CD14-positive monocyte (primary cell): ENCODE results near the gene LENG9. TPM values are rescaled to one million over a fixed set of nuclear protein-coding genes. Genes with fewer than 3 reads are reported as not detected.
A peak's percentile ranks its signal among the peaks of the same experiment; 100 is the strongest.

Source experiments
- DNase-seq, 3 donors: peaks; one replicate each; pipeline ENCODE4 v3.0.0-alpha.2; 2011 to 2022
- H2AFZ ChIP-seq: 2 replicates; pipeline ENCODE4 v1.6.0; 2012; ENCODE audit warnings: mild to moderate bottlenecking, low read depth, low read length, inconsistent platforms; ENCODE audit not compliant: insufficient read depth, poor library complexity, severe bottlenecking
- H3K27ac ChIP-seq, 2 donors: 1 replicate in 1 of 2; 2 replicates in 1 of 2; pipeline ENCODE4 v1.5.1; 2012 to 2013; ENCODE audit warnings: low read length in 2 of 2, control low read depth in 1 of 2, inconsistent platforms in 1 of 2, low read depth in 1 of 2, mild to moderate bottlenecking in 1 of 2
- H3K27me3 ChIP-seq, 2 donors: one replicate each; pipeline versions ENCODE4 v1.6.0 to v1.6.1; 2011 to 2013; ENCODE audit warnings: low read length in 2 of 2; ENCODE audit not compliant: control insufficient read depth in 2 of 2, insufficient read depth in 2 of 2
- H3K36me3 ChIP-seq, 2 donors: replicated peaks in 1 of 2; 1 replicate in 1 of 2; 2 replicates in 1 of 2; pipeline versions ENCODE4 v1.5.1 to v1.6.1; 2012 to 2013; ENCODE audit warnings: low read length in 2 of 2, control low read depth in 1 of 2, inconsistent platforms in 1 of 2, mild to moderate bottlenecking in 1 of 2; ENCODE audit not compliant: insufficient read depth in 2 of 2, control insufficient read depth in 1 of 2
- H3K4me1 ChIP-seq, 2 donors: 1 replicate in 1 of 2; 2 replicates in 1 of 2; pipeline versions ENCODE4 v1.5.1 to v1.6.1; 2012 to 2013; ENCODE audit warnings: low read length in 2 of 2, control low read depth in 1 of 2, inconsistent platforms in 1 of 2, mild to moderate bottlenecking in 1 of 2, moderate library complexity in 1 of 2; ENCODE audit not compliant: insufficient read depth in 2 of 2, control insufficient read depth in 1 of 2
- H3K4me2 ChIP-seq: replicated peaks from 2 replicates; pipeline ENCODE3; 2012; ENCODE audit warnings: low read length, moderate library complexity, mild to moderate bottlenecking; ENCODE audit not compliant: poor library complexity, severe bottlenecking; ENCODE audit errors: extremely low read depth
- H3K4me3 ChIP-seq, 3 experiments: fragments of 200-600 bp in 1 of 3; sonication (generic) in 1 of 3; replicated peaks in 1 of 3; 1 replicate in 2 of 3; 2 replicates in 1 of 3; pipeline ENCODE4 v1.5.1; 2011 to 2013; ENCODE audit warnings: low read length in 3 of 3, mild to moderate bottlenecking in 3 of 3, control low read depth in 2 of 3, low read depth in 2 of 3, inconsistent platforms in 1 of 3, moderate library complexity in 1 of 3
- H3K79me2 ChIP-seq: 2 replicates; pipeline ENCODE4 v1.6.0; 2012; ENCODE audit warnings: mild to moderate bottlenecking, control low read depth, inconsistent platforms, low read length, moderate library complexity; ENCODE audit not compliant: insufficient read depth
- H3K9ac ChIP-seq: 2 replicates; pipeline ENCODE4 v1.6.0; 2017; ENCODE audit warnings: low read length, mild to moderate bottlenecking; ENCODE audit not compliant: insufficient read depth, poor library complexity, severe bottlenecking
- H3K9me3 ChIP-seq, 2 donors: replicated peaks in 1 of 2; 1 replicate in 1 of 2; 2 replicates in 1 of 2; pipeline versions ENCODE4 v1.5.1 to v1.6.1; 2012 to 2013; ENCODE audit warnings: low read length in 2 of 2, control low read depth in 1 of 2; ENCODE audit not compliant: control insufficient read depth in 1 of 2, insufficient read depth in 1 of 2
- H4K20me1 ChIP-seq: 2 replicates; pipeline ENCODE4 v1.6.0; 2012; ENCODE audit warnings: mild to moderate bottlenecking, low read length, control low read depth, moderate library complexity; ENCODE audit not compliant: insufficient read depth
- H3K27ac Mint-ChIP-seq, 7 donors: one replicate each; pipeline ENCODE4 v1.8.0; 2020; ENCODE audit warnings: mild to moderate bottlenecking in 7 of 7, mixed read lengths in 7 of 7, moderate library complexity in 6 of 7, inconsistent platforms in 2 of 7
- H3K27me3 Mint-ChIP-seq, 3 donors: one replicate each; pipeline ENCODE4 v1.8.0; 2021 to 2022; ENCODE audit warnings: low read depth in 3 of 3, mild to moderate bottlenecking in 3 of 3, mixed read lengths in 3 of 3, moderate library complexity in 3 of 3, inconsistent platforms in 1 of 3
- H3K36me3 Mint-ChIP-seq, 2 donors: one replicate each; pipeline ENCODE4 v1.8.0; 2020; ENCODE audit warnings: mixed read lengths in 2 of 2, inconsistent platforms in 1 of 2, mild to moderate bottlenecking in 1 of 2
- H3K4me1 Mint-ChIP-seq: one replicate; pipeline ENCODE4 v1.8.0; 2020; ENCODE audit warnings: mild to moderate bottlenecking, mixed read lengths
- H3K4me3 Mint-ChIP-seq, 2 donors: one replicate each; pipeline ENCODE4 v1.8.0; 2020; ENCODE audit warnings: mild to moderate bottlenecking in 2 of 2, mixed read lengths in 2 of 2, moderate library complexity in 1 of 2
- H3K9me3 Mint-ChIP-seq, 7 donors: one replicate each; pipeline ENCODE4 v1.8.0; 2020 to 2022; ENCODE audit warnings: mixed read lengths in 7 of 7, mild to moderate bottlenecking in 6 of 7, moderate library complexity in 6 of 7, inconsistent platforms in 2 of 7
- WGBS: methylation state at CpG from one replicate; pipeline ENCODE4 v1.1.5; 2013; ENCODE audit warnings: missing lambda C conversion rate; ENCODE audit not compliant: insufficient coverage; 5-methylcytosine and 5-hydroxymethylcytosine counted together
- intact Hi-C, 2 donors: fragments of 100-400 bp; cut with micrococcal nuclease; formaldehyde crosslinking; loops; one replicate each; pipeline versions ENCODE4 v1.15.0 to v1.15.1; 2023
- polyA plus RNA-seq, 3 donors: library from polyadenylated mRNA; depleted of rRNA in 1 of 3; unstranded in 2 of 3; stranded (reverse) in 1 of 3; fragments of 300-500 nt in 2 of 3; fragments of >200 nt in 1 of 3; fragmentation: Illumina TruSeq in 2 of 3; gene quantifications; 1 replicate in 2 of 3; 2 replicates in 1 of 3; pipeline ENCODE4 v1.2.3, GENCODE V29; 2012 to 2021
- TF ChIP-seq, protein P1 (sequence below): fragments of 200-600 bp; IDR thresholded peaks from one replicate; pipeline ENCODE4 v1.8.0; 2022; ENCODE audit warnings: antibody characterized with exemption, mild to moderate bottlenecking

Gene LENG9
- polyA plus RNA-seq, 3 donors: 0.15 to 2.0 TPM; not detected in 1

DNA sequence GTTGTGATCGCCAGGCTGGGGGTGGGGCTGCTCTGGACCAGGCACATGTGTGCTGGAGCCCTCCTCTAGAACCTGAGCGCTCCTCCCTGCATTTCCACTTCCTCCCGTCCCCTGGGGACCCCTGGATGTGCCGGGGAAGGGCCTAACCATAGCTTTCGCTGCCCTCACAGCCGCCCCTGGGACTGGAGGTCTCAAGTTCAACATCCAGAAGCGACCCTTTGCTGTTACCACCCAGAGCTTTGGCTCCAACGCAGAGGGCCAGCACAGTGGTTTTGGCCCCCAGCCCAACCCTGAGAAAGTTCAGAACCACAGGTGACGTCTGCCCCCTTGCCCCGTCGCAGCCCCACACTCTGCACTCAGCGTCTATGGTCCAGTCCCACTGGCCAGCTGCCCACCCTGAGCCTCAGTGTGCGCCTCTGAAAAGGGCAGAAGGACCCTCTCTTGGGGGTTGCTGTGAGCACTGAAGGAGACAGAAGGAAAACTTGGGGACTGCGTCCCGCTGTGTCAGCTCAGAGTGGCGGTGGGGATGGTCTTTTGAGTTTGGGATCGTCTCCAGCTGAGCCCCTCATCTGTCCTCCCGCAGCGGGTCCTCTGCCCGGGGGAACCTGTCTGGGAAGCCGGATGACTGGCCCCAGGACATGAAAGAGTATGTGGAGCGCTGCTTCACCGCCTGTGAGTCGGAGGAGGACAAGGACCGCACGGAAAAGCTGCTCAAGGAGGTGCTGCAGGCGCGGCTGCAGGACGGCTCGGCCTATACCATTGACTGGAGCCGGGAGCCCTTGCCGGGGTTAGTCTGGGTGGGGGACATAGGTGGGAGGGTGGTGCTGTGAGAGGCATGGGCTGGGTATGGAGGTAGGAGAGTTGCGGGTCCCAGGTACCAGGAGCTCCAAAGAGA lies 8.6 kb downstream of the LENG9 start:
- H3K9me3 Mint-ChIP-seq: peaks cover 0 to 1% (median 0%) of the 10 kb centered on the region in 7 donors
- 95% methylated on average over 29 of the region's 33 CpGs for WGBS
- no peaks in the 10 kb centered on the region for H3K9me3 ChIP-seq
- no peak overlapping the region for H3K9ac ChIP-seq
- DNase-seq: no peak
- peaks cover 25% of the 10 kb centered on the region for H3K4me1 Mint-ChIP-seq
- H2AFZ ChIP-seq: no peak overlapping the region
- TF ChIP-seq, protein P1, sequence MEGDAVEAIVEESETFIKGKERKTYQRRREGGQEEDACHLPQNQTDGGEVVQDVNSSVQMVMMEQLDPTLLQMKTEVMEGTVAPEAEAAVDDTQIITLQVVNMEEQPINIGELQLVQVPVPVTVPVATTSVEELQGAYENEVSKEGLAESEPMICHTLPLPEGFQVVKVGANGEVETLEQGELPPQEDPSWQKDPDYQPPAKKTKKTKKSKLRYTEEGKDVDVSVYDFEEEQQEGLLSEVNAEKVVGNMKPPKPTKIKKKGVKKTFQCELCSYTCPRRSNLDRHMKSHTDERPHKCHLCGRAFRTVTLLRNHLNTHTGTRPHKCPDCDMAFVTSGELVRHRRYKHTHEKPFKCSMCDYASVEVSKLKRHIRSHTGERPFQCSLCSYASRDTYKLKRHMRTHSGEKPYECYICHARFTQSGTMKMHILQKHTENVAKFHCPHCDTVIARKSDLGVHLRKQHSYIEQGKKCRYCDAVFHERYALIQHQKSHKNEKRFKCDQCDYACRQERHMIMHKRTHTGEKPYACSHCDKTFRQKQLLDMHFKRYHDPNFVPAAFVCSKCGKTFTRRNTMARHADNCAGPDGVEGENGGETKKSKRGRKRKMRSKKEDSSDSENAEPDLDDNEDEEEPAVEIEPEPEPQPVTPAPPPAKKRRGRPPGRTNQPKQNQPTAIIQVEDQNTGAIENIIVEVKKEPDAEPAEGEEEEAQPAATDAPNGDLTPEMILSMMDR: no peak
- H3K36me3 Mint-ChIP-seq: peaks cover 84 to 91% of the 10 kb centered on the region in 2 donors
- no peak overlapping the region for H3K4me3 Mint-ChIP-seq
- peaks cover 85% of the 10 kb centered on the region for H3K79me2 ChIP-seq
- peaks cover 21% of the 10 kb centered on the region in 2 donors for H3K4me1 ChIP-seq
- peaks cover 85 to 88% of the 10 kb centered on the region in 2 donors for H3K36me3 ChIP-seq
- H3K27me3 ChIP-seq: no peaks in the 10 kb centered on the region
- H3K4me2 ChIP-seq: no peak overlapping the region
- H3K27me3 Mint-ChIP-seq: peaks cover 0 to 5% (median 1%) of the 10 kb centered on the region in 3 donors
- peak overlapping the region in 1 of 7 donors; percentile 56 for H3K27ac Mint-ChIP-seq
- intact Hi-C loops: no loop called here
- H4K20me1 ChIP-seq: peaks cover 100% of the 10 kb centered on the region
- H3K27ac ChIP-seq: no peak overlapping the region
- no peak overlapping the region for H3K4me3 ChIP-seq

DNA sequence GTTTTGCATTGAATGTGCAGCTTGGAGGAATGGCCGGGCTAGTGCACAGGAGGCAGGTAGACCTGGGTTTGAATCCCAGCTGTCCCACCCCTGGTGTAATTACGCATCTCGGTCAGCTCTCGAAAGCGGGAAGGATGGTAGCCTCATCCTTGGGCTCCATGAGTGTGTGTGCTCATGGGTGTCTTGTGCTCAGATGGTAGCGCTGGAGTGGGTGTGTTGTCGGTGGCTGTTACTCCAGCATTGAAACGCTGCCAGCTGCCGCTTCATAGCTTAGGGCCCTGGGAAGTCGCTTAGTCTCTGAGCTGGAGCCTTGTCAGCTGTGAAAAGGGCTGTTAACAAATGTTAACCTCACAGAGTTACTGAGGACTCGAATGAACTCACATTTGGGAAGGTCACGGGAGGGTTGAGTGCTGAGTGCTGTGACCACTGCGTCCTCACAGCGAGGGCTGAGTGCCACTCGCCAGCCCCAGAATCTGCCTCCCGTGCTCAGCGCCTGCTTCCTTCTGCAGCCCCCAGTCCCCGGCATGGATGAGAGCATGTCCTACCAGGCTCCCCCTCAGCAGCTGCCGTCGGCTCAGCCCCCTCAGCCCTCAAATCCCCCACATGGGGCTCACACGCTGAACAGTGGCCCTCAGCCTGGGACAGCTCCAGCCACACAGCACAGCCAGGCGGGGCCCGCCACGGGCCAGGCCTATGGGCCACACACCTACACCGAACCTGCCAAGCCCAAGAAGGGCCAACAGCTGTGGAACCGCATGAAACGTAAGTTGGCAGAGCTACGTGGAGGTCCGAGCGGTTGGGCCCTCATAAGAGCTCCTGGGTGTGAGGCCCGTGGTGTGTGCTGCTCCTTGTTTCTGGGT lies 9.4 kb downstream of the LENG9 start:
- no peak overlapping the region for H3K27ac ChIP-seq
- H3K4me3 ChIP-seq: no peak overlapping the region
- peaks cover 93% of the 10 kb centered on the region for H3K79me2 ChIP-seq
- H2AFZ ChIP-seq: no peak overlapping the region
- 98% methylated on average over 27 of the region's 31 CpGs for WGBS
- peaks cover 26 to 27% of the 10 kb centered on the region in 2 donors for H3K4me1 ChIP-seq
- no peak overlapping the region for H3K9ac ChIP-seq
- peak overlapping the region in 1 of 7 donors; percentile 57 for H3K27ac Mint-ChIP-seq
- peaks cover 78 to 84% of the 10 kb centered on the region in 2 donors for H3K36me3 Mint-ChIP-seq
- no peak for DNase-seq
- peaks cover 76 to 79% of the 10 kb centered on the region in 2 donors for H3K36me3 ChIP-seq
- TF ChIP-seq, protein P1: no peak
- no peaks in the 10 kb centered on the region for H3K9me3 ChIP-seq
- intact Hi-C loops: no loop called here
- no peak overlapping the region for H3K4me2 ChIP-seq
- H3K9me3 Mint-ChIP-seq: peaks cover 0 to 2% (median 0%) of the 10 kb centered on the region in 7 donors
- peaks cover 97% of the 10 kb centered on the region for H4K20me1 ChIP-seq
- H3K4me3 Mint-ChIP-seq: no peak overlapping the region
- H3K27me3 Mint-ChIP-seq: peaks cover 0 to 4% (median 1%) of the 10 kb centered on the region in 3 donors
- H3K27me3 ChIP-seq: no peaks in the 10 kb centered on the region
- peaks cover 24% of the 10 kb centered on the region for H3K4me1 Mint-ChIP-seq
